Colon (tissue), 2 donors: ENCODE data around the gene MORN1.

Experiments
- FAIRE-seq: peaks from 2 replicates; lab custom pipeline; 2012; peaks lifted over from hg19 to GRCh38; lab: Jason Lieb, UNC
- donor health status: control.
- donor health status: control.

MORN1 gene

DNA sequence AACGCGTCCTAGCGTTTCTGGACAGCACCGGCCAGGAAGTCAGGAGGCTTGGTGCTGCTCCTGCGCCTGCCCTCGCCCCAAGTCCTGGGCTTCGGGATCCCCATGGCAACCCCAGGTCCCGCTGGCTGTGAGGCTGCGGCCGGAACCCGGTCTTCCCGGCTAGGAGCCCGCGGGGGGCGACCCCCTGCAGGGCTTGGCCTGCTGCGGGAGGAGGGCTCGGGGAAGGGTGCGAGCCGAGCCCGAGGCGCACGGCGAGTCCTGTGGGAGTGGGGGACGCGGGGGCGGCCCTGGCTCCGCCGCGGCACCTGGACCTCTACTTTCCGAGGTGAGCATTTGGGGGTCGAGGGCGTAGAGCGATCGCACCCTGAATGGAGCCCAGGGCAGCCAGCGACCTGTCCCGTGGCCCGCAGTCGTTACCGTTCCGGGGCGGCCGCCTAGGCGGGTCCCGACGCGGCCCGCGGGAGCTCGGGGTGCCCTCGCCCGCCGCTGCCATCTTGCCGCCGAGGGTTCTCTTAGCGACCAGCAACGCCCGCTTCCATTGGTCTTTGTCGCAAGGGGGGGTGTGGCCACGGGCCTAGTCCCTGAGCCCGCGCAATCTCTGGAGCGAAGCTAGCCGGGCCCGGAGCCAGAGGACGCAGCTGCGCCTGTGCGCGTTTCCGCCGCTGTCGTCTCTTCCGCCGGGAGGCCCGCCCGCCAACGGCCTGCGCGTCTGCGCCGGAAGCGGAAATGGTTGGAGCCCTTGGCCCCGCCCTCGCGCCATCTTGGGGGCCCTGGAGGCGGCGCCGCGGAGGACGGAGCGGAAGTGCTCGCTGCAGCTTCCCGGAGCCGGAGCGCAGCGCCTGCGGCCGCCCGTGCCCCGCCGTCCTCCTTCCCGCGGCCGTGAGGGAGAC is at the start of gene MORN1, which contains the start of gene RER1:
MORN1 (minus strand) TSS at position 514 of the 890 bp plus-strand sequence; CDS start at position 493, 21 bp downstream.
RER1 (plus strand) TSS at position 801 of the 890 bp plus-strand sequence. CDS start 3,950 bp downstream, outside the sequence.
- peak; percentile 76 for FAIRE-seq

DNA sequence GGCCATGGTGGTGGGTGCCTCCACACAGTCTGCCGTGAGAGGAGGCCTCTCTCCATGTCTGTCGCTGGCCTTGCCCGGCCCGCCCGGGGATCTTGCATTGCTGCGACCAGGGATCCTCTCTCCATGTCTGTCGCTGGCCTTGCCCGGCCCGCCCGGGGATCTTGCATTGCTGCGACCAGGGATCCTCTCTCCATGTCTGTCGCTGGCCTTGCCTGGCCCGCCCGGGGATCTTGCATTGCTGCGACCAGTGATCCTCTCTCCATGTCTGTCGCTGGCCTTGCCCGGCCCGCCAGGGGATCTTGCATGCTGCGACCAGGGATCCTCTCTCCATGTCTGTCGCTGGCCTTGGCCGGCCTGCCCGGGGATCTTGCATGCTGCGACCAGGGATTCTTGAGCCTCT is 49.0 kb upstream of the MORN1 start:
- FAIRE-seq: peak; percentile 10

DNA sequence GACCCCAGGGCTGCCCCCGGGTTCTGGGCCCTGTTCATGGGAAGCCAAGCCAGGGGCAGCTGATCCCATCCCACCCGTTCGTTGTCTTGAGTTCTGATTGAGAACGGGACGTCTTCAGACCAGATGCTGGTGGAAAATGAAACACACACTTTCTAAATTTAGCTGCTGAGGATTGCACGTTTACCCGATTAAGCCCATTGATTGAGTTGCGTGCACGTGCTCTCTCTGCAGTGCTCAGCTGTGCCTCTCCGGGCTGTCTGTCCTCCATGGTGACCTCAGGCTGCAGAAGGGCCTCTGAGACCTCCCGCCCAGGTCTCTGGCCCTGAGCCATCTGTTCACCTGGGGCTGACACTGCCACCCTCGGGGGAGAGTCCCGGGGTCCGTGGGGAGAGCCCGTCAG is 48.0 kb upstream of the MORN1 start:
- FAIRE-seq: no peak

DNA sequence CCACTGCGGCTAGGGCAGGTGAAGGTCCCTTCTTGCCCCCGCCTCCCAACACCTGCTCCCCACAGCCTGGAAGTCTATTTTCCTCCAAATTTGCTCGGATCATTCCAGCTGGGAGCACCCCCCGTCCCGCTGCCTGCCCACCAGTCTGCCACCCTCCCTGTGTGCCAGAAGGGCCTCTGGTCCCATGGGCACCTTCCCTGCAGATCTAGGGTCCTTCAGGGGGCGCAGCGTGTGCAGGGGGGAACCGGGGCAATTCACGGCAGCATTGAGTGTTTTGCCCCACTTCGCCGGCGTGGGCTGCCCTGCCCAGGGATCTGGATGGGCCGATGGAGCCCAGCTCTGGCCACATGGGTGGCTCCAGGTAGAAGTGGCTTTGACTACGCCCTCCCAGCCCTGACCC is 47.3 kb upstream of the MORN1 start:
- no peak for FAIRE-seq

DNA sequence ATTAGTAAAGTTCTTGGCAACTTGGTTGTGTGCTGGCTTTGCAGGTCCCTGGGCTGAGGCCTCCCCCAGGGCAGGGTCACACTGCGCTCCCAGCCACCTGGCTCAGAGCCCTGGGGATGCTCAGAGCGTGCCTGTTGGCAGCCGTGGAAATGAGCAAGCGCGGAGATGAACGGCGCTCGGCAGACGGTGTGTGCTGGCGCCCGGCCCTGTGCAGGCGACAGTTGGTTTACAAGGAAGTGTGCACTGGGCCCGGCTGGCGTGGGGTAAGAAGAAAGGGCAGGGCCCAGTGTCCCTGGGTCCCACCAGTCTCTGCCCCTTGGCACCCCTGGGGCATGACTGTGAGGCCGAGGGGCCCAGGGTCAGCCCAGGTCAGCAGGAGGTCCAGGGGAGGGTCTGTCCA is 46.7 kb upstream of the MORN1 start:
- FAIRE-seq: no peak

DNA sequence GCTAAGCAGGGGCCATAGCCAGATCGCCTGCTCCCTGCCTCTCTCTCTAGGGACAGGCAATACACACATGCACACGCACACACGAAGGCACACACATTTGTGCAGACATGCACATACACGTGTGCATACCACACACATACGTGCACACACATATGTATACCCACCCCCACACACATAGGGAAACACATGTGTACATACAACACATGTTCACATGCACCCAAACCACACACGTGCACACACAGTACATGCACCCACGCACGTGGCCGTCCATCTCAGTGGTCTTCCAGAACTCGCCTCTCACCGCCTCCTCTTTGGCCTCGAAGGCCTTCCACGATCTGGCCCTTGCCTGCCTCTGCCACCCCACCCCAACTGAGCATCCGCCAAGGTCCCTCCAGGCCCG is 46.3 kb upstream of the MORN1 start:
- FAIRE-seq: no peak

DNA sequence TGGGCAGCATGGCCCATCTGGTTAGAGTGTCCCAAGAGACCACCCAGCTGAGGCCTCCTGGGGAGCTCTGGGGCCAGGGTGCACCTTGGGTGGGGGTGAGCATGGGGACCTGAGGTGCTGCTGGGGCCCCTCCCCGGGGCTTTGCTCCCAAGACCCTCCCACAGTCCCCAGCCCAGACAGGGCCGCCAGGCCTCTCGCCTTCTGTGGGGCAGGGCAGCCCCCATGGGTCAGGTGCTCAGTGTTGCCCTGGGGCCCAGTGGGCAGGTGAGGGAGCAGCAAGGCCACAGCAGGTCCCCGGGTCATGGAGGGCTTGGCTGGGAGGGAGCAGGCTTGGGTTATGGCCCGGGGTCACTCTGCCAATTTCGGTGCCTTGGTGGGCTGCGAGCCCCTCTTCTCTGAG is 45.5 kb upstream of the MORN1 start:
- FAIRE-seq: no peak

DNA sequence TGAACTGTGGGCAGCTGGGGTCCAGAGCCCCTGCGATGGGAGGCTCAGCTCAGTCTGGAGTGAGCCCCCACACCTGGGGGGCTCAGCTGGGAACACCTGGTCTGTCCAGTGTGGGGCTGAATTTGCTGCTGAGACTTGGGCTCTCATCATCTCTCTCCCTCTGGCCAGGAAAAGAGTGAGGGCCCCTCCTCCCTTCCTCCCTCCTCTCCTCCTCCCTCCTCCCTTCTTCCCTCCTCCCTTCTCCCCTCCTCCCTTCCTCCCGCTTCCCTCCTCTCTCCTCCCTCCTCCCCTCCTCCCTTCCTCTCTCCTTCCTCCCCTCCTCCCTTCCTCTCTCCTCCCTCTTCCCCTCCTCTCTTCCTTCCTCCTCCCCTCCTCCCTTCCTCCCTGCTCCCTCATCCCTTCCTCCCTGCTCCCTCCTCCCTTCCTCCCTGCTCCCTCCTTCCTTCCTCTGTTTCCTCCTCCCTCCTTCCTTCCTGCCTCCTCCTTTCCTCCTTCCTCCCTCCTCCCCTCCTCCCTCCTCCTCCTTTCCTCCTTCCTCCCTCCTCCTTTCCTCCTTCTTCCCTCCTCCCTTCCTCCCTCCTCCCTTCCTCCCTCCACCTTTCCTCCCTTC is 44.5 kb upstream of the MORN1 start:
- no peak for FAIRE-seq

DNA sequence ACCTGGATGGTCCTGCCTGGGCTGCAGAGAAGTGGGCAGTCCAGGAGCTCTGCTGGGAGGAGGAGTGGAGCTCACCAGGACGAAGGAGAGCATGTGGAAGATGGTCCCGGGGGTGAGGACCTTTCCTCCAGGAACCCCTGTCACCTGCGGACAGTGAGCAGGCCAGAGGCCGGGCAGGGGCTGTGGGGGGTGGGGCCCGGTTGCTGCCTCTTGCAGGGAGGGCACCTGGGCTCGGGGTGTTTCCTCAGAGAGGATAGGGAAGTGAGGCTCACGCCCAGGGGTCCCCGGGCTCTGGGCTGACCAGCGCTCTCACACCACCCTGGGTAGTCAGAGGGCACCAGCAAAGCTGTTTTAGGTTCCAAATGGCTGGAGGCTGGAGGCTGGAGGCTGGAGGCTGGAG is 43.7 kb upstream of the MORN1 start:
- FAIRE-seq: no peak

DNA sequence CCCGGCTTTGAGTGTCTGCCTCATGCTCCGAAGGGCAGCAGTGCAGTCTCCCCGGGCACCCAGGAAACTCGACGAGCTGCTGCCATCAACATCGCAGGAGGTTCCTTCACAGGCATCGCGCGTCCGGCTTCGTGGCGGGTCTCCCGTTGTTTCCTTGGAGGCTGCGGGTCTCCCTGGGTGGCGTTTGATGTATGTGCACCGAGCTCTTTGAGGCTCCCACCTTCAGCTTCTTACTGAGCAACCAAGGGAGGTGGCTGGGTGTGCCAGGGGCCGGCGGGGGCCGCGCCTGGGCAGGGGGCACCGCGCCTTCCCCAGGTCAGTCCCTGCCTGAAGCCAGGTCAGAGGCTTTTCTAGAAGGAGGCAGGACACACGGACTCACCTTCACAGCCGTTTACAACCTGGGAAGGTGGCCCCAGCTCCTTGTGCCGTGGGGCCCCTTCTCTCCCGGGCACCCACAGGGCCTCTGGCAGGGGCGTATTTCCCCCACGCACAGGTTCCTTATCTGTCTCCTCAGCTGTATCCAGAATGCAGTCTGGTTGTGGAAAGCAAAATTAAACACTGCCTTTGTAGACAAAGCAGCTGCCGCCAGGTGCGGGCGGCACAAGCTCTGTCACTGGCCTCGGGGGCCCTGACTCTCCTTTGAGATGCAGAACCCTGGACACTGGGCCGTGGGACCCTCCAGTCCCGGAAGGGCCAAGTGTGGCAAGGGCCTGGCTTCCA is 42.7 kb upstream of the MORN1 start:
- no peak for FAIRE-seq

DNA sequence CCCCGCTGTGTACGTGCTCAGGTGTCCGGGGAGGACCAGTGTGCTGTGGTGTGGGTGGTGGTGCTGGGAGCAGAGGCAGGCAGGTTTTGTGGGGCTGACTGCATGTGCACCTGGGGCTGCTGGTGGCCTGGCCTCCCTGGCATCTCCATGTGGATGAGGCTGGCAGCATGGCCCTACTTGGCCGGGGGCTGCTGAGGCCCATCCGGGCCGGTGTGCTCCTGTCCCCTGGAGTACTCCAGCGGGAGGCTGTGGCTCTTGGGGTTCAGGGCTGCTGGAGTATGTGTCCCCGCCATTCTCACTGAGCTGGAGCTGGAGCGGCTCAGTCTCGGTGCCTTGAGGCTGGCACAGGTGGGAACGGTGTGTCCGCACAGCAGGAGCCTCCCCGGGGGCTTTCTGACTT is 41.8 kb upstream of the MORN1 start:
- FAIRE-seq: no peak

DNA sequence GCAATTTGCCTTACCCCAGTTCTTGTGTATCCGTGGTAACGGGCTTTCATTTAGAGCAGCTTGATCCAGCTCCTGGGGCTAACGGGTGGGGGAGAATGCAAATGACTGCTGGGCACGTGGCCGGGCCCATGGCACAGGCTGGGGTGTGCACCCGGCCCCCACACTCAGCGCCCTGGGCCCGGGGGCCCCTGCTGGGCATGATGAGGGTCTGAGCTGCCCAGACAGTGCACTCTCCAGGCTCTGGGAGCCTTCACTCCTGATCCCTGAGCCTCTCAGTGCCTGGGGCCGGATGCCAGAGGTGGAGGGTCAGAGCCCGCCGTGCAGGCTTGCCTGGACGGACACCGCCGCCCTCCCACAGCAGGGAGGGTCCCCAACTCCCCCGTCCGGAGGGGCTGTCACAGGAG is 41.1 kb upstream of the MORN1 start:
- FAIRE-seq: no peak

DNA sequence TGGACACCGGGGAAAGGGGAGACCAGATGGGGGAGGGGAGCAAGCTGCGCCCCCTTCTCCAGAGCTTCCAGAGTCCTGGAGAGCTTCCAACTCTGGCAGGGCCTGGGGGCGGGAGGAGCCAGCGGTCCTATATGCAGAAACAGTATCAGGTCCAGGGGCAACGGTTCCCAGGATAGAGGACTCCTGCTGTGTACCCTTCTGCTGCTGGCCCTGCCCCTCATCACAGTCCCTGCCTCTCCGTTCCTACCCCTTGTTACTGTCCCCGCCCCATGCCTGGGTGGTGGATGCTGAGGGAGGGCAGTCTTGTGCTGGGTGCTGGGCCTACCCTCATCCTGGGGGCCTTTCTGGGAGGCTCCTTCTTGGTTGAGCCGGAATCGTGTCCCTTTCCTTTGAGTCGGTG is 40.2 kb upstream of the MORN1 start:
- FAIRE-seq: no peak

DNA sequence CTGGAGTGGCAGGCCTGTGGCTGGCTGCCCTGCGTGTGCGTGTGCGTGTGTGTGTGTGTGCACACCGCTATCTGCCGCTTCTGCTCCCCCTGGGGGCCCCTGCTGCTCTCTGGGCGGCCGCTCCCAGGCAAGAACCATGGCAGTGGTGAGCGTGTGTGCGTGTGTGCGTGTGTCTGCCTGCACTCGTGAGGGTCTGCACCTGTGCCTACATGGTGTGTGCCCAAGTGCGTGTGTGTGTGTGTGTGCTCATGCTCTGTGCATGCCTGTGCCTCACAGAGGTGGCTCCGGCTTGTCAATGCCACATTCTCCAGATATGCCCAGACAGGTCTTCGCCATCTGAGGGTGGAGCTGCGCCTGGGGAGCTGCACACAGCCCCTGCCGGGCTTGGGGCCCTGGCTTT is 39.7 kb upstream of the MORN1 start:
- no peak for FAIRE-seq

DNA sequence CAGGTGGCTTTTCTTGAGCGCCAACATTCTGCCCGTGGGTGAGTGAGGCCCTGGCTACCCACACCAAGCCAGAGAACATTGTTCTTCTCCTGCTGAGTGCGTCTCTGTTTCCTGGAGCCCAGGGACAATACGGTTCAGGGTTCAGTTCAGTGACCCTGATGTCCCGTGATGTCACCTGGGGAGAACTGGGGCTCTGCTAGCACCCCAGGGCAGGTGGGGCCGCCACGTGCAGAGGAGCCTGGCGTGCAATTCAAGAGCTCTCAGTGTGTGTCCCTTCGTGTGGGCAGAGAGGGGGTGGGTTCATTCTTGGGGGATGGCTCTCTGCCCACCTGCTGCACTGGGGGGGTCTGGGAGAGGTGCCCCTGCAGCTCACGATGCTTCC is 39.2 kb upstream of the MORN1 start:
- FAIRE-seq: no peak

DNA sequence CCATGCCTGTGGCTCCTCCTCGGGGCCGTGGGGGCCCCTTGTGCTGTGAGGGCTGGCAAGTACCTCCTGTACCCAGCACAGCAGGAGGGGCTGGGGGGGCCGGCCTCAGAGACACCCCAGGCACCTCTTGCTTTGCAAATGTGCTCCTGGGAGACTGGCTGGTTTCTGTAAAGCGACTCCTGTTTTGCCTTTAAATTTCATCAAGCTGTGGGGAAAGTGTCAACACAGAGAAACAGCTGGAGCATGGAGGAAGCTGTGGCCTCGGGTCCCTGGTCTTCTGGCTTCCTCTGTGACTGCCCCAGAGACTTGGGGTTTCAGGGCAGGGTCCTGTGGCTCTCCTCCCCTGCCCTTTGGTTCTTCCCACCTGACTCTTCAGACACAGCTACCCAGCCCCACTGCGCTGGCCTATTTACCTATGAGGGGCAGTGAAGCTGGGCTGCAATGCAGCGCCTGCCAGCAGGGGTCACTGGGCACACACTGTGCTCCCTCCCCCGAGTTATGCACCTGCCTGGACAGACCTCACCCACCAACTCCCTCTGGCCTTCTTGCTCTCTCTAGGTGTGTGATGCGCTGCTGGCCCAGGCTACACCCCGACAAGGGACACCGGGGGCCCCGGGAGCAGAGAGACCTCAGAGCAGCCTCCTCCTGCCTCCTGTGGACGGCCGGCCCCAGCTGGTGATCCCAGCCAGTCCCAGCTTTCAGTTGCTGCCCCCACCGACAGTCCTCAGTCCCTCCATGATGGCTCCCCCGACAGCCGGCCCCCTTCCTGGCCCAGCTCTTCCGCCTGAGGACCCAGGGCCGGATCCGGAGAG is 38.6 kb upstream of the MORN1 start:
- FAIRE-seq: no peak

DNA sequence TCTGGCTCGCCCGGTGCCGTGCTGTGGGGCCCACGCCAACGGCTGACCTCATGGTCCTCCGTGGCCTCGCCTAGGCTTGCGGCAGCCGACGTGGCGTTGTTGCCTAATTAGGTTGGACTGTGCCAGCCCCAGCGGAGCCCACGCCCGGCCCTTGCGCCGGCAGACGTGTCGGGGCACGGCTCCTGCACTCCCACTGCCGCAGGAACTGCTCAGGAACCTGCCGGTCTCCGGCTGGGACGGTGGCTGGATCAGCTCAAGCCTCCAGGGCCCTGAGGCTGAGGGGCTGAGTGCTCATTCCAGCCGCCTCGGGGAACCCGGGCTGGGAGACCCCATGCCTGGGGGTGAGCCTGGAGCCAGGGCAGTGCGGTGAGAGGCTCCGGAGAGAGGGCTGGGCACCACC is 37.1 kb upstream of the MORN1 start:
- no peak for FAIRE-seq

DNA sequence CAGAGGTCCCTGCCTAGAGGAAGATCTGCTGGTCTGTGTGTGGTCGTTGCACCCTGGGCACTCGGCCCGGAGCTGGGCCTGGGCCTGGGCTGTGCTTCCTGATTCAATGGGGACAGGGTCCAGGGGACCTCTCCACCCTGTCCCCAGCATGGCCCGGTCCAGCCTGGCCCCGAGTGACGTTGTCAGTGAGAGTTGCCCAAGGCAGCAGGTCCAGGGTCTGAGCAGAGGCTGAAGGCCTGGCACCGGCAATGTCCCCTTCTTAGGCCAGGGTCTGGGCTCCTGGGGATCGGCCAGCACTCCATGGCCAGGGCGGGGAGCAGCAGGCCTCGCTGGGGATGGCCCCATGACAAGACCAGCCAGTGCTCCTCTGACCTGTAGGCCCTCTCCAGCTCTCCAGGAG is 36.6 kb upstream of the MORN1 start:
- FAIRE-seq: no peak

DNA sequence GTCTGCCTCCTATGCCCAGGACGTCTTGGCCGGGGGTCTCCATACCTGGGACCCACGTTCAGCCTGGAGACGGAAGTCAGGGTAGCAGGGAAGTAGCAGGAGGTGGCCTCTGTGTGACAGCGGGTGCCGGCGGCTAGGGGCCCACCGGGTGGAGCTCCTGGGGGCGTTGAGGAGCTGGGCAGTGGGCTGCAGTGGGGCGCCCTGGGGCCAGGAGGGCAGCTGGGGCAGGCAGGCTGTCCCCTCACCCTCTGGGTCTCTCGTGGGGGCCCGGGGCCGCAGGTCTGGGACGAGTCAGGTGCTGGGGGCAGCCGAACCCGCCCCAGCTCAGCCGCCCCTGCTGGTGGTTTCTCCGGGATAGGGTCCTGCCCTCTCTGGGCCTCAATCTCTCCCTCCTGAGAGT is 35.7 kb upstream of the MORN1 start:
- no peak for FAIRE-seq

DNA sequence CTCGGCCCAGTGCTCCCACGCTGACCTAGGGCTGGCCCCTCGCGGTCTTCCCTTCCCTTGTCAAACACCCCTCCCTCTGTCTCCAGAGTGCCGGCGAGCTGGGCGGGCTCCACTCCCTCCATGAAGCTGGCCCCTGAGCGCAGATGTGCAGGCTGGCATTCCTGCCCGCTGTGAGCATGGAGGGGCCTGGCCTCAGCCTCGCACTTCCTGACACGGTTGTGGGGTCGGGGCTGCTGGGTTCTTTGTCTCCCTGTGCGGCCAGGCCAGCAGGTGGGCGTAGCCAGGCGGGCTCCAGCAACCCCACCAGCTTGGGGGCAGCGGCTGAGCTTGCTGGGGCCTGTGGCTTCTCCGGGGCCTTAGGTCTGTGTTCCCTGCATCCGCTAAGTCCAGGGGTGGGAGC is 35.2 kb upstream of the MORN1 start:
- no peak for FAIRE-seq

DNA sequence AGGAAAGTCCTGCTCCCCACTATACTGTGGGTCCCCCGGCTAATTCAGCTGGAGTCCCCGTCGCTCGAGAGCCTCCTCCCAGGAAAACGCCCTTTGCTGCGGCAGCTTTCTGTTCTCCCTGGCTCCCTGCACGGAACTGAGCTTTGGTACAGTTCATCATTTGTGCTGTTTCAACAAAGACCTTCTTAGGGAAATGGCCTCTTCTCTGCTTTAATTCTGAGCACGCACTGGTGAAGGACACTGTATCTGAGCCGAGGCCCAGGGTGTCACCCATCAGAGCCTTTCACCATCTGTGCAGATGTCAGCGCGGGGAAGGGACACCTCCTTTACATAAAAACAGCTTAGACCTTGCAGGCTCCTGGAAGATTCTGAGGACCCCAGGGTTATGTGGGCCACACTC is 34.5 kb upstream of the MORN1 start:
- no peak for FAIRE-seq

DNA sequence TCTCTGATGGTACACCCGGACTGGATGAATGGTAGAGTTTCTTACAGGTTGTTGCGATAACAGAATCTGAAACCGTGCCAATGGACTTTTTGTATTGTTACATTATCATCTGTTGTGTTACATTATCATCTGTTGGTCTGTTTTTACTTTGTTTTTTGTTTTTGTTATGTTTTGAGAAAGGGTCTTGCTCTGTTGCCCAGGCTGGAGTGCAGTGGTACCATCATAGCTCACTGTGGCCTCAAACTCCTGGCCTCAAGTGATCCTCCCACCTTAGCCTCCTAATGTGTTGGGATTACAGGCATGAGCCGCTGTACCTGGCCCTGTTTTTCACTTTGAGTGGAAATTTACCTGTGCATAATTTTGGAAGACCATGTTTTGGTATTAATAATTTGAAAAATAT is 31.2 kb upstream of the MORN1 start:
- FAIRE-seq: no peak
